ENCODE measurements around the gene KIF18A. TPM values are rescaled to one million over a fixed set of nuclear protein-coding genes. Genes with fewer than 3 reads are reported as not detected.

Gene KIF18A
- total and polyA plus RNA-seq, 2 of the 8 experiments (the other 6 are each of a cell fraction or from before 2014, with no cell fraction given) = 4.0 to 23.3 TPM

- H3K18ac ChIP-seq (ENCODE audit: extremely low read depth, low read length) = no peak overlapping the region
- H2BK15ac ChIP-seq (ENCODE audit: low read length) = no peak overlapping the region
- FAIRE-seq = no peak
- H2AFZ ChIP-seq (ENCODE audit: low read length) = no peak overlapping the region
- no peak overlapping the region for H2BK120ac ChIP-seq (replicated peaks; ENCODE audit: low read depth, low read length)
- no peak overlapping the region for H3K14ac ChIP-seq (ENCODE audit: insufficient read length)
- H4K5ac ChIP-seq (ENCODE audit: insufficient read length, low read depth, low read length) = no peak overlapping the region
- H3K4me2 ChIP-seq (ENCODE audit: insufficient read depth in 1 of 2, low read depth in 2 of 2, low read length in 2 of 2) = no peak overlapping the region
- H3K23ac ChIP-seq (ENCODE audit: insufficient read length) = no peak overlapping the region
- no peaks in the 10 kb centered on the region for H3K27me3 ChIP-seq (replicated peaks in 1 of 4; ENCODE audit: control insufficient read depth in 3 of 4, extremely low read depth in 1 of 4, insufficient read depth in 3 of 4, low read length in 3 of 4)
- no peaks in the 10 kb centered on the region for H3K4me1 ChIP-seq (replicated peaks in 1 of 4; ENCODE audit: control insufficient read depth in 3 of 4, insufficient read depth in 4 of 4, low read length in 3 of 4)
- H2BK20ac ChIP-seq (ENCODE audit: low read length) = no peak overlapping the region
- TF ChIP-seq CTCF (IDR thresholded peaks at IDR 0.05; ENCODE audit: control extremely low read depth in 1 of 3, insufficient read depth in 1 of 3, low read depth in 1 of 3, low read length in 3 of 3) (no peak), CHD1 (IDR thresholded peaks at IDR 0.05; ENCODE audit: low read depth, low read length) (no peak), TBP (IDR thresholded peaks at IDR 0.05; ENCODE audit: low read depth, low read length) (no peak)
- no peak overlapping the region for H2AK5ac ChIP-seq (ENCODE audit: low read depth, low read length)
- H4K8ac ChIP-seq (ENCODE audit: extremely low read depth, insufficient read depth, low read length) = no peak overlapping the region
- H3K9me3 ChIP-seq (ENCODE audit: insufficient read depth in 2 of 2, low read depth in 1 of 2, low read length in 1 of 2) = no peaks in the 10 kb centered on the region
- no peak overlapping the region for H3K9ac ChIP-seq (replicated peaks in 1 of 4; ENCODE audit: extremely low read depth in 1 of 4, low read depth in 3 of 4, low read length in 3 of 4)
- CTCF ChIA-PET (ENCODE audit: partially characterized antibody) = no interaction called here
- no peak overlapping the region for H4K91ac ChIP-seq (replicated peaks; ENCODE audit: insufficient read length, low read length)
- no peaks in the 10 kb centered on the region for H3K79me2 ChIP-seq (ENCODE audit: control insufficient read depth in 1 of 2, insufficient read depth in 2 of 2, low read length in 2 of 2)
- POLR2A ChIA-PET (ENCODE audit: partially characterized antibody) = no interaction called here
- H3K4me3 ChIP-seq (ENCODE audit: extremely low read depth in 1 of 4, insufficient read depth in 2 of 4, low read depth in 3 of 4, low read length in 4 of 4) = no peak overlapping the region
- H3K56ac ChIP-seq (replicated peaks; ENCODE audit: insufficient read length, low read depth, low read length) = no peak overlapping the region
- no peak overlapping the region for H3K4ac ChIP-seq (replicated peaks; ENCODE audit: insufficient read length, low read depth, low read length)
- H2BK5ac ChIP-seq (ENCODE audit: low read depth, low read length) = no peak overlapping the region
- no peaks in the 10 kb centered on the region for H3K23me2 ChIP-seq (ENCODE audit: low read depth, low read length)
- no peak for DNase-seq (ENCODE audit: low read depth in 1 of 2, low spot score in 2 of 2)
- WGBS, 2 experiments (ENCODE audit: extremely low coverage in 1 of 2, insufficient coverage in 1 of 2, insufficient read length in 1 of 2, insufficient replicate concordance in 2 of 2, low coverage in 1 of 2, low lambda C conversion rate in 2 of 2, missing lambda C conversion rate in 1 of 2) = 68% methylated on average over 4 of the region's 4 CpGs; no CpG with 5 or more reads in 1 of the 2 experiments
- H4K20me1 ChIP-seq (replicated peaks in 1 of 2; ENCODE audit: control insufficient read depth in 1 of 2, insufficient read depth in 2 of 2, low read length in 2 of 2) = no peaks in the 10 kb centered on the region
- H2BK12ac ChIP-seq (ENCODE audit: low read depth, low read length) = no peak overlapping the region
- H3K36me3 ChIP-seq (ENCODE audit: control insufficient read depth in 2 of 4, insufficient read depth in 4 of 4, low read length in 3 of 4) = no peaks in the 10 kb centered on the region
- no peak overlapping the region for H3K27ac ChIP-seq (ENCODE audit: low read depth, low read length)
- no peaks in the 10 kb centered on the region for H3K79me1 ChIP-seq (ENCODE audit: low read depth, low read length)
Observed at GRCh38 chr11:28011813-28012212, 96.1 kb downstream of the KIF18A start.
